Measurements from ENCODE around the gene SLC11A2.

- TF ChIP-seq EZH2 (IDR thresholded peaks at IDR 0.05) (no peak), POLR2AphosphoS5 (IDR thresholded peaks at IDR 0.05; ENCODE audit: borderline replicate concordance, low read depth, low read length) (no peak)
These were observed 2.4 kb downstream of the SLC11A2 start for GRCh38 chr12:51023625-51024382.
